PFSK-1 (cell line): ENCODE data around the gene EGR2.

Source experiments
- FOXP2 ChIP-seq: optimal IDR thresholded peaks from 2 replicates; pipeline ENCODE3; 2011; ENCODE audit warnings: borderline replicate concordance, control low read depth, inconsistent platforms; ENCODE audit not compliant: insufficient read depth; ENCODE audit errors: extremely low read length, extremely low read depth
- POLR2AphosphoS5 ChIP-seq: IDR thresholded peaks from 2 replicates; pipeline ENCODE4 v1.6.1; 2012; ENCODE audit warnings: low read depth, mild to moderate bottlenecking, control low read depth, low read length, moderate library complexity
- REST ChIP-seq, 2 experiments: IDR thresholded peaks; 2 replicates each; pipeline versions ENCODE4 v1.6.1 to v1.8.0; 2011 to 2012; ENCODE audit warnings: low read depth in 2 of 2, low read length in 2 of 2, control low read depth in 1 of 2, inconsistent platforms in 1 of 2, mild to moderate bottlenecking in 1 of 2, moderate library complexity in 1 of 2; ENCODE audit not compliant: insufficient read depth in 1 of 2
- SIN3A ChIP-seq: IDR thresholded peaks from 2 replicates; pipeline ENCODE4 v1.6.1; 2012; ENCODE audit warnings: mild to moderate bottlenecking, low read length, moderate library complexity, borderline replicate concordance; ENCODE audit not compliant: insufficient read depth
- TAF1 ChIP-seq: IDR thresholded peaks from 2 replicates; pipeline ENCODE4 v1.6.1; 2012; ENCODE audit warnings: low read length, control low read depth, borderline replicate concordance; ENCODE audit not compliant: insufficient read depth

EGR2 gene

DNA sequence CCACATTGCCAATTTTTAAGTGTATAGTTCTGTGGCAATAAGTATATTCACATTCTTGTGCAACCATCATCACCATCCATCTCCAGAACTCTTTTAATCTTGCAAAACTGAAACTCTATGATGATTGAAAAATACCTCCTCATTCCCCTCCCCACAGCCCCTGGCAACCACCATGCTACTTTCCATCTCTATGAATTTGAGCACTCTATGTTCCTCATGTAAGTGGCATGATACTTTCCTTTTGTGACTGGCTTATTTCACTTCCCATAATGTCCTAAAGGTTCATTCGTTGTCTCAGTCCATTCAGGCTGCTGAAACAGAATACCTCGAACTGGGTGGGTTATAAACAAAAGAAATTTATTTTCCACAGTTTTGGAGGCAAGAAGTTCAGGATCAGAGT lies 23.4 kb upstream of the EGR2 start:
- TF ChIP-seq SIN3A (no peak), TAF1 (no peak), REST (IDR thresholded peaks at IDR 0.05; ENCODE audit: insufficient read depth in 1 of 2, low read depth in 2 of 2, low read length in 2 of 2) (no peak), POLR2AphosphoS5 (no peak), FOXP2 (no peak)

- no peak for TF ChIP-seq TAF1
- no peak for TF ChIP-seq REST (IDR thresholded peaks at IDR 0.05; ENCODE audit: insufficient read depth in 1 of 2, low read depth in 2 of 2, low read length in 2 of 2)
- TF ChIP-seq FOXP2 = no peak
- no peak for TF ChIP-seq SIN3A
- TF ChIP-seq POLR2AphosphoS5 = no peak
Observed at GRCh38 chr10:62831346-62831745, 15.2 kb upstream of the EGR2 start.

DNA sequence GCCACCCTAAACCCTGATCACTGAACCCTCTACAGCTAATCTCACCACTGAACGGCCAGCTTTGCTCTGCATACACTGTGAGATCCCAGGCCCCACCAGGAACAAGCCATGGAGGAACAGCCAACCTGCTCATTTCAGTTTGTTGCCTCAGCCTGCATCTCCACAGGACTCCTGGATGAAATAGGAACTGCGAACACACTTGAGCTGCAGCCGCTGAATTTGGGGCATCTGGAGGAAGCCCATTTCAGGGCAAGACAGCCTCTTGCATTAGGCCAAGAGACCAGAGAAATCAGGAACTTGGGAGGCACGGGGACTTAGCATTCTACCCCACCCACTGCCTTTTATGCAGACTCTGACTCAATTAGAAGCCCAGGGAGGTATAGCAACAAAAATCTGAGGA lies 14.5 kb upstream of the EGR2 start:
- TF ChIP-seq REST (IDR thresholded peaks at IDR 0.05; ENCODE audit: insufficient read depth in 1 of 2, low read depth in 2 of 2, low read length in 2 of 2) (no peak), SIN3A (no peak), POLR2AphosphoS5 (no peak), TAF1 (no peak), FOXP2 (no peak)

DNA sequence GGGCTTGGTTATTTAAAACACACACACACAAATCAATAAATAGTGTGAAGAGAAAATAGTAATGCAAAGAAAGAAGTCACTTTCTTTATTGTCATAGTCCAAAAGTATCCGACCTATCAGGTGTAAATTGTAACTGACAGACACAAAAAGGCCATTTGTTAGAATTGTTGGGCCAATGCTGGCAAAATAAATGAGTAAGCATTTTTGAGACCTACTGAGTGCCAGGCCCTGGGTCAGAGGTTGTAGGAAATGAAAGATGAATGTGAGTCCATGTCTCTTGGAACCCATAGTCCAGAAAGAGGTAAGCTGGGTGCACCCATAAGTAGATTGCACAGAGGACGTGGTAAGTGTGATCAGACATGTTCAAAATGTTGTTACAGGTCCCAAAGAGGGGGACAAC lies 13.5 kb upstream of the EGR2 start:
- TF ChIP-seq POLR2AphosphoS5 = no peak
- no peak for TF ChIP-seq REST (IDR thresholded peaks at IDR 0.05; ENCODE audit: insufficient read depth in 1 of 2, low read depth in 2 of 2, low read length in 2 of 2)
- TF ChIP-seq FOXP2 = no peak
- TF ChIP-seq SIN3A = no peak
- TF ChIP-seq TAF1 = no peak

DNA sequence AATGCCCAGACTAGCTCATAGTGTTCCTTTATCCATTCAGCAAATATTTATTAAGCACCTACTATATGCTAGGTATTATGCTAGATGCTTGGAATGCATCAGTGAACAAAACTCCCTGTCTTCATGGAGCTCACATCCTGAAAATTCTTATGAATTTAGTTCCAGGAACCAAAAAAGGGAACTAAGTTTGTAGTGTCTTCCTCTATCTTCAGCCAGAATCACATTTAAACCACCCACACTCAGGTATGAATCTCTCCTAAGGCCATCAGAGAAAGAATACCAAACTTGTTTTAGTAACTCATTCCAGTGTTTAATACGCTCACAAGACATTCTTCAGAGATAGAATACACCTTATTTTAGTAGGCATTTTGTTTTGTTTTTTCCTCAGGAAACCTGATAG lies 10.1 kb upstream of the EGR2 start:
- no peak for TF ChIP-seq SIN3A
- no peak for TF ChIP-seq POLR2AphosphoS5
- TF ChIP-seq TAF1 = no peak
- no peak for TF ChIP-seq FOXP2
- TF ChIP-seq REST (IDR thresholded peaks at IDR 0.05; ENCODE audit: insufficient read depth in 1 of 2, low read depth in 2 of 2, low read length in 2 of 2) = no peak
